Progenitor cell of endocrine pancreas (in vitro differentiated cells): Measurements from ENCODE around the gene CDH16. TPM values are rescaled to one million over a fixed set of nuclear protein-coding genes. Genes with fewer than 3 reads are reported as not detected.

Experiments used
- DNase-seq: peaks from one replicate; pipeline ENCODE4 v3.0.0; 2021; ENCODE audit warnings: low spot score; ENCODE audit not compliant: unreplicated experiment
- H3K27ac Mint-ChIP-seq: 2 replicates; pipeline ENCODE4 v1.8.0; 2021; ENCODE audit warnings: mild to moderate bottlenecking, moderate library complexity, mixed read lengths
- H3K27me3 Mint-ChIP-seq: 2 replicates; pipeline ENCODE4 v1.8.0; 2021; ENCODE audit warnings: mixed read lengths
- H3K36me3 Mint-ChIP-seq: 2 replicates; pipeline ENCODE4 v1.8.0; 2022; ENCODE audit warnings: mixed read lengths; ENCODE audit not compliant: insufficient read depth
- H3K4me1 Mint-ChIP-seq: 2 replicates; pipeline ENCODE4 v1.8.0; 2021; ENCODE audit warnings: low read depth, mixed read lengths
- H3K4me3 Mint-ChIP-seq: 2 replicates; pipeline ENCODE4 v1.8.0; 2021; ENCODE audit warnings: low read depth, mild to moderate bottlenecking, moderate library complexity, mixed read lengths
- H3K9me3 Mint-ChIP-seq: 2 replicates; pipeline ENCODE4 v1.8.0; 2021; ENCODE audit warnings: low read depth, mixed read lengths
- CTCF ChIP-seq: fragments of 200-600 bp; sonication (generic); IDR thresholded peaks from one replicate; pipeline ENCODE4 v1.5.0; 2021; ENCODE audit warnings: antibody characterized with exemption, mild to moderate bottlenecking; ENCODE audit not compliant: unreplicated experiment
- total RNA-seq: library from RNA; stranded (reverse); gene quantifications from 2 replicates; pipeline ENCODE4 v1.2.1, GENCODE V29; 2021

CDH16 gene
- total RNA-seq, 1 donor from 2014 or later: not detected

- Mint-ChIP-seq H3K9me3 (peaks cover 4% of the 10 kb centered on the region), H3K4me1 (peaks cover 4% of the 10 kb centered on the region), H3K27ac (no peak overlapping the region), H3K4me3 (no peak overlapping the region), H3K36me3 (no peaks in the 10 kb centered on the region), H3K27me3 (peaks cover 22% of the 10 kb centered on the region)
- TF ChIP-seq CTCF: no peak
- no peak for DNase-seq
These were observed 34.9 kb upstream of the CDH16 start for GRCh38 chr16:66953462-66954096.

- H3K4me1 Mint-ChIP-seq: peaks cover 4% of the 10 kb centered on the region
- peaks cover 13% of the 10 kb centered on the region for H3K27me3 Mint-ChIP-seq
- no peaks in the 10 kb centered on the region for H3K36me3 Mint-ChIP-seq
- H3K4me3 Mint-ChIP-seq: no peak overlapping the region
- DNase-seq: no peak
- H3K27ac Mint-ChIP-seq: no peak overlapping the region
- peaks cover 4% of the 10 kb centered on the region for H3K9me3 Mint-ChIP-seq
- no peak for TF ChIP-seq CTCF
These were observed 33.9 kb upstream of the CDH16 start for GRCh38 chr16:66952430-66953110.

GRCh38 chr16:66950971-66951790 lies 32.5 kb upstream of the CDH16 start:
- no peak for DNase-seq
- Mint-ChIP-seq H3K4me1 (peaks cover 4% of the 10 kb centered on the region), H3K9me3 (peaks cover 4% of the 10 kb centered on the region), H3K4me3 (no peak overlapping the region), H3K27ac (no peak overlapping the region), H3K36me3 (no peaks in the 10 kb centered on the region), H3K27me3 (peaks cover 19% of the 10 kb centered on the region)
- TF ChIP-seq CTCF: no peak

GRCh38 chr16:66950437-66950836 lies 31.8 kb upstream of the CDH16 start:
- peaks cover 19% of the 10 kb centered on the region for H3K27me3 Mint-ChIP-seq
- no peak for DNase-seq
- H3K36me3 Mint-ChIP-seq: no peaks in the 10 kb centered on the region
- TF ChIP-seq CTCF: no peak
- H3K4me1 Mint-ChIP-seq: peaks cover 4% of the 10 kb centered on the region
- no peak overlapping the region for H3K4me3 Mint-ChIP-seq
- H3K9me3 Mint-ChIP-seq: peaks cover 4% of the 10 kb centered on the region
- no peak overlapping the region for H3K27ac Mint-ChIP-seq

GRCh38 chr16:66949472-66949871 lies 30.8 kb upstream of the CDH16 start:
- Mint-ChIP-seq H3K36me3 (no peaks in the 10 kb centered on the region), H3K9me3 (peaks cover 4% of the 10 kb centered on the region), H3K4me1 (peaks cover 4% of the 10 kb centered on the region), H3K27me3 (peaks cover 16% of the 10 kb centered on the region), H3K27ac (no peak overlapping the region), H3K4me3 (no peak overlapping the region)
- no peak for DNase-seq
- no peak for TF ChIP-seq CTCF
